Activated effector memory CD4-positive, alpha-beta T cell treated with Interleukin-2 at 50 U/mL for 16 hours (primary cell): ENCODE results near the gene MYO9A.
"Not testable (repeated sequence)": the region's sequence is repeated elsewhere in the genome, so short reads cannot be mapped to it uniquely, and the experiment has no call there.

Experiments
- DNase-seq: peaks from one replicate; pipeline ENCODE4 v3.0.0-alpha.2; 2020

MYO9A gene

DNA sequence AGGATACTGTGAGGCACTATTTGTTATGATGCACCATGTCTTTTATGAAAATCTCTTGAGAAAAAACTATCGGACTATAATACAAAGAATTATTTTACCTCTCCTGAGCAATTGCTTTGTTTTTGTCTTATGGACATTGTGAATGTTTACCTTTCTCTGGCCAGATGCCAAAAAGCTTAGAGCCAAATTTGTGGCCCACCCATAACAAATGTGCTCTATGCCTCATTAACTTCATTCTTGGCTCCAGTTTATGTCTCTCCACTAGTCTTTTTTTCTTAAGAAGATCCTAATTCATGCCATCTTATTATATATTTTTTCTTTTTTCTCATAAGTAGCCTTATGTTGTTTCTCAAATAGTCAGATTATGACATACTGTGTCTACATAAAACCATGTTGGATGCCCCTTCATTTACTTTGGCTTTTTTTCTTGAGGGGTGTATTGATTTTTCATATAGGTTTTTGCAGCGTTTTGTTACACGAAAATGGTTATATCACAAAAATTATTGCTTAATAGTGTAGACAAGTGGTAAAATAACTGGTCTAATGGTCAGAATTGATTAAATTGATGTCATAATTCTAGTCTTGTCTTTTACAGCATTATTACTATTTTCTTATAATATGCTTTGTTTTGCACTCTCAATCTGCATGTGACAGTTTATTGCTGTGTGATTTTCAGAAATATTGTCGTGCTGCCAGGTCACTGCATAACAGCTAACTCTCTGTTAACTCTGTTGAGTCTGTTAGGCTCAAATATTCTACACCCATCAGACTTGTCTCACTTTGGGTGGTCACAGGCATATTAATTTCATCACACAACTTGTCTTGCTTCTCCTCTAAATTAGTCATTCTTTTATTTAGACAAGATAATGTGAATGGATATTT is 18.5 kb upstream of the MYO9A start:
- no peak for DNase-seq

DNA sequence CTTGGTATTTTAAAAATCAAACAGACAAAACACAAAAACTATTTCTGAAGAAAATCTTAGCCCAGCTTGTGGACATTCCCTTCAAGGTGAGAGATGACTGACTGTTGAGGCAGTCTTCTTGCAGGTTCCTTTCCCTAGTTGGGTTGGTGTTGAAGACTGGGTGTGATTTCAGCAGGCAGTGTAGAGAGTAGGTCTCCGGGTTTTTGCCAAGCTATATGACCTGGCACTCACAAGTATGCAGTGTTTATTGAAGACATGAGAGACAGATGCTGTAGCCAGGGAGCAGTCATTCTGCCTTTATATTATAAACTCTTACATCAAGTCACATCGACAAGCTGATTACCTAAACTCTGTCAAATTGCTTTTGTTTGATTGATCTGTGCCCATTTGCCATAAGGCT is 17.8 kb upstream of the MYO9A start:
- no peak for DNase-seq

DNA sequence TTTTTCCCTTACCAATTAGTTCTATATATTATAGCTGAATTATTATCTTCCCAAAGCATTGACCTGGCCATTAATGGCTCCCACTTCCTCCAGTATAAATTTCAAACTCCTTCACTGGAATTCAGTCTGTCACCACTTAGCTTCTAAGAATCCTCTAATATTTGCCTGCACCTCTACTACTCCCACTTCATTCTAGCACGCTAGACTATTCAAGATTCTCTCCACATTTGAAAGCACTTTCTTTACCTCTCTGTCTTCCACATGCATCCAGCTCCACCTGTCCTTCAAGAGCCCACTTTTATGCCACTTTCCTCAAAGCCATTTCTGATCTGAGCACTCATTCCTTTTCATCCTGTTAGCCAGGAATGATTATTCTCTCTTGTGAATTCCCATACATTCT is 15.3 kb upstream of the MYO9A start:
- DNase-seq: no peak

DNA sequence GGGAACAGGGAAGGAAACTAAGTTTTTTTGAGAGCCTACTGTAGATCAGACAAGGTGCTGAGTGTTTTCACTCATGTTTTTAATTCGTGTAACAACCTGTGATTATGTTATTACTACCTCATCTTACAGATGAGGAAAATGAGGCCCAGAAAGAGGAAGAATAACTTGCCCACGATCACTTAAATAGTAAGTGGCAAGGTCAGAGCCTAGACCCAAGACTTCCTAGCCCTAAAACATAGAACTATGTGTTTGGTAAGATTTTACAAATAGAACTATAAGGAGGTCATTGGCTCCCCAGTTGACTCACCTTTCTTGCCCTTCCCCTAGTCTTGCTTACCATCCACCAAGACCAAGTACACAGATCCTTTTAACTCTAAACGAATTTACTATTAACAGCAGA is 14.0 kb upstream of the MYO9A start:
- DNase-seq: no peak

DNA sequence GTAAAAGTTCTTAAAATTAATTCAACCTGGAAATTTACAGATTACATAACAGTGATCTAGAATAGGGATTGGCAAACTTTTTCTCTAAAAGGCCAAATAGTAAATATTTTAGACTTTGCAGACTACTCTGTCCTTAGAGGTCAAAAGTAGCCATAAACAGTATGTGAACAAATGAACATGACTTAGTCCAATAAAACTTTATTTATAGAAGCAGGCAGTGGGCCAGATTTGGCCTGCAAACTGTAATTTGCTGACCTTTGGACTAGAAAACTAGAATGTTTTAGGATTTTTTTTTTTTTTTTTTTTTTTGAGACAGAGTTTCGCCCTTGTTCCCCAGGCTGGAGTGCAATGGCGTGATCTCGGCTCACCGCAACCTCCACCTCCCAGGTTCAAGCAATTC is 12.3 kb upstream of the MYO9A start:
- DNase-seq: no peak

DNA sequence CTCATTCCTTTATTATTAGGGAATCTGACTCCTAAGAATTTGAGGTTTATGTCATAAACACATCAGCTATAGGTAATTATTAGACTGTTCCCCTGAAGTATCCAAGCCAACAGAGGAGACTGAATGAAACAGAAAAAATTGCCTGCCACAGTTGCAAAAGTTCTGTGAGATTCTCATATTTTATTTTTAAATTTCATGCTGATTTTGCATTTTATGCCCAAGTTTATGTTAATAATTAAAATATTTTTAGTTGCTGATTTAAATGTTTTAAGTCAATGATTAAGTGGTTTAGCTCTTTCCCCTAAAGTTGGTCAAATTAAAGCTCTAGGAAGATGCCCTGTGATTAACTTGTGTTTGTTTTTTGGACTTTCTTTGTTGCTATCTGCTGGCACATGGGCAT is 10.4 kb upstream of the MYO9A start:
- DNase-seq: no peak

DNA sequence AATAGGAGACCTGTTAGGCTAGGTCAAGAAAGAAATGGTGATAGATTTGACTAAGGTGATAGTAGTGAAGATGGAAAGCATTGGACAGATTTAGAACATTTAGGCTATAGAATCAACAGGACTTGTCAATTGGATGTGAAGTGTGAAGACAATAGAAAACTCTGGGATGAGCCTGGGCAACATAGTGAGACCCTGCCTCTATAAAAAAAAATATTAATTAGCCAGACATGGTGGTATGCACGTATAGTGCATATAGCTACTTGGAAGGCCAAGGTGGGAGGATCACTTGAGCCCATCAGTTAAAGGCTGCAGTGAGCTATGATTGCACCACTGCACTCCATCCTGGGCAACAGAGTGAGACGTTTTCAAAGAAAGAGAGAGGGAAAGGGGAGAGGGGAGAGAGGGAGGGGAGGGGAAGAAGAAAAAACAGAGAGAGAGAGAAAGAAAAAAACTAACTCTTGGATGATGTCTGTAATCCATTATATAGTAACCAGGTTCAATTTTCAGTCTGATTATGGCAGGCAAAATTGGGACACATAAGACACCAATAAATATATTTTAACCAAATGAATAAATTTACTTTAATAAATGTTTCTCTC is 9.9 kb upstream of the MYO9A start:
- DNase-seq: no peak

DNA sequence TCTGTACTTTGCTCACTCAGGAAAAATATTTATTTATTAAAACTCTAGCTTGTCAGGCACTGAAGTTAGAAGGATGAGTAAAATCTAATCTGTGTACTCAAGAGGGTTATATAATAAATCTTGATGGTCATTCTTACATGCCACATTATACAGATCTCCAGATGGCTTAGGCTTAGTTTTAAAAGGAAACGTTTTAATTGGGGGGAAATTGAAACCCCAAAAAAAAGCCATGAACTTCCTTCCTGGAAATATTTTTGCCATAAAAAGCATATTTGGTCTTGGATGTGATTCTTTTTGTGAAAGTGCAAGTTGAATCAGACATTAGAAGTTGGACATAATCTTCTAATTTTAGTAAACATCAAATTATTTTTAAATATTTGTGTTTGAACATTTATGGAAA is 6.3 kb upstream of the MYO9A start:
- DNase-seq: no peak

DNA sequence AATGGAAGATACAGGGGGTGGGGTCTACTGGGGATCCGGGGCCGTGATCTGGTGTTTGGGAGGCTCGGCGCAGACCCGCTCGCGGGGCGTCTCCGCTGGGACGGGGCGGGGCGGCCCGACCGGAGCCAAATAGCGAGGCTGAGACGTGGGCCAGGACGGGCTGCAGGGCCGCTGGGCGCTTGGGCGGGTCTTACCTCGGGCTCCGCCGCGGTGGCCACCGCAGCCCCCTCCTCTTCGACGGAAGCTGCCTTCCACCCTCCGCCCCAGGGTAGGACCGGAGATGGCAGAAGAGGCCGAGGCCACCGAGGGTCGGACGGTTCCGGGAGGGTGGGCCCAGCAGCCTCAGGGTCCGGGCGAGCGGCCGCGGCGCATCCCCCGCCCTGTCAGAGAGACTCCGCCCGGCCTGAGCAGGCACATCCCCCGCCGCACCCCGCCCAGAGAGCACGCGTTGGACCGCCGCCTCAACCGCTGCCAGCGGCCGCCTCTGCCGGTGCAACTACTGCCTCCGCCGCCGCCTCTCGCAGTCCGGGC is 399 bp downstream of the MYO9A start:
- peak; percentile 41 for DNase-seq

DNA sequence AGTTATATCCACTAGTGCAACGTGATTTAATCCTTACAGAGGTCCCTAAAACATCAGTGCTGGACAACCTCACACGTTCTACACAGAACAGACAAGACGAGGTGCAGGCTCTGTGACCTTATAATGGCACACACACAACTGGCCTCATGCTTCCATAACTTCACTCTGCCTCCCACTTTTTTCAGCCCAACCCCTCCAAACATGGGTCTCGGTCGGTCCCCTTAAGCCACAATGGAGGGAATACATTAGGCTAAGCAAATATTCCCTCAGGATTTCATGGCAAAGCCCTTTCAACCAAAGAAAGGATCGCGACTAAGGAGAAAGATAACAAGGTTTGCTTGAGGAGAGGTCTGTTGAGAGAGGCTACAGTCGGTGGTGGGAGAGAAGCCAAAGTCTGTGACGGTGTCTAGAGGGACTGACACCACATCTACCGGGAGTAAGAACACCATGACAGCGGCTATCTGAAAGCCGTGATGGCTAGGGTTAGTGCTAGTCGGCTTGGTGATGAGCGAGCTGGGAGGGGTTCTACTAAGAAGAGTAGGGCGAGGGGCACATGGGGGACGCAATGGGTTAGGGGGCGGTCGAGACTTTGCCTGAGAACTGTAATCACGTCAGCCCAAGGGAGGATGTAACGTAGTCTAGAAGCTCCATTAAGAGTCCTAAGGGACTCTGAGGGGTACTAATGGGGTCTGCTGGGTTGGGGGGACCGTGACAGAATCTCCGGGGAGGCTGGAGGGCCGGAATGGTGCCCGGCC is 1.0 kb downstream of the MYO9A start:
- no peak for DNase-seq

DNA sequence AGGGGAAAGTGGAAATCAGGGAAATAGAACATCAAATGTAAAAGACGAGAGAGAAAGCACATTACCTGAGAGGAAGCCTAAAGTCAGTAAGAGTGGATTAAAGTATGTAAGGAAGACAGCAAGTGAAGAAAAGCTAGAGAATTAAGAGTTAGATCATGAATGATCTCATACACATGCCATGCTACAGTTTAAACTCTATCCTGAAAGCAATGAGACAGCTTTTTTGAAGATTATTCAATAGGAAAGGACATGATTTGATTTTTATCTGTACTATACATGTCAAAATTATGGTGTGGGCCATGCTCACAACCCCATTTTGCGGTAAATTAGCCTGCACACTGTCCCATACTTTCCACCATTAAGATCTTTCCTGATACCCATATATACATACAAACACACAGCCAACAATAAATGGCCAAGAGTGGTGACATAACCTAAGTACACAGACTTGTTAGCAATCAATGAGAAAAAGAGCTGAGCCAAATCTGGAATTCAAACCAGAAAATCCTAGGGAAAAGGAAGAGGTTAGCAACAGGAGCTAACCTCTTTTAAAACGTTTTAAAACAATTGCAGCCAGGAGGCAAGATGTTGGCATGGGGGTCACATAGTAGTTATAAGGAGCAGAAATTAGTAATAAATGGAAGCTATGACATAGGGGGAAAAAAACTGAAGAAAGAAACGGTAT is 4.5 kb downstream of the MYO9A start:
- no peak for DNase-seq

DNA sequence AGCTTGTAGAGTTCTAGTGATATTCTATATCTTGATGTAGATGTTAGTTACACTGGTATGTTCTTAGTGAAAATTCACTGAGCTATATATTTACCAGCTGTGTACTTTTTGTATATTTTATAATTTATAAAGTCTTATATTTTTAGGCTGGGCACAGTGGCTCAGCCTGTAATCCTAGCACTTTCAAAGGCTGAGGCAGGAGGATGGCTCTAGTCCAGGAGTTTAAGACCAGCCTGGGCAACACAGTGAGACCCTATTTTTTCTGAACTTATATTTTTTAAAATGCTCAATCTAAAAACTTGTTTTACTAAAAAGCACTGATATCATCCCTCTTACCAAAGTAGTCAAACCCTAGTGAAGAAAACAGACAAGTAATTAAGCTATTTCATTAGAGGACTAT is 5.1 kb downstream of the MYO9A start:
- no peak for DNase-seq

DNA sequence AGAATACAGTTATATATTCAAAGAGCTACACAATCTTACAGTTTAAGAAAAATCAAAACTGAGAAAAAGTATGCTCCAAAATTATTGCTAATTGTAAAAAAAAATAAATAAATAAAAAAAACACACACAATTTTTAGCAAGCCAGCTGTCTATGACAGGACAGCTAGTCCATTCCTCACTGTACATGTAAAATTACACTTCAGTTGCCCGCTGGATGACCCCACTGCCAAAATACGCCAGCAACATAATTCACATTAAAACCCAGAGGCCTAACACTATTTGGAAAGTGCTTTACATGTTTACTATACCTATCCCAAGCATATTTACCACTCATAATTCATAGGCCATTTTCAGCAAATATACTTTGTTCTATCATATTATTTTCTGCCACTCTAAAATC is 5.8 kb downstream of the MYO9A start:
- DNase-seq: no peak

DNA sequence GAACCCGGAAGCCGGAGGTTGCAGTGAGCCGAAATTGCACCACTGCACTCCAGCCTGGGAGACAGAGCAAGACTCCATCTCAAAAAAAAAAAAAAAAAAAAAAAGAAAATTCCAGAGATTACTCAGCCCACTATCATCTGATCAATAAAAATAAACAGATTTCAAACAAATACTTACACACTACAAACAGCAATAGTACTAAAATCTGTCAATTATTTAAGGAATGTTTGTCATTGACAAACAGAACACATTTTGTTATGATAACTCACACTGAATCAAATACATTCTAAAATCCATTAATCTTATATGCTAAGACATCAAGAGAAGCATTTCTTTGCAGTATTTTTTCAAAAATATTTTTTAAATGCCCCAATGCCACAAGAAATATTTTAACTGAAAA is 7.6 kb downstream of the MYO9A start:
- no peak for DNase-seq

DNA sequence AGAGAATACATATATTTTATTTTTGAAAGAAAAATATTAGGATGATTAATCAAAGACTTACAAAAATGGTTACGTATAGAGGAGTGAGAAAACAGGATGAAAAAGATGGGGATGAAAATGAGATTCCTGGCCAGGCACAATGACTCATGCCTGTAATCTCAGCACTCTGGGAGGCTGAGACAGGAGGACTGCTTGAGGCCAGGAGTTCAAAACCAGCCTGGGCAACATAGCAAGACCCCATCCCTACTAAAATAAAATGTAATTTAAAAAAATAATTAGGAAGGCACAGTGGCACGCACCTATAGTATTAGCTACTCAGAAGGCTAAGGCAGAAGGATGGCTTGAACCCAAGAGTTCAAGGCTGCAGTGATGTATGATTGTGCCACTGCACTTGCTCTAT is 11.9 kb downstream of the MYO9A start:
- DNase-seq: no peak

DNA sequence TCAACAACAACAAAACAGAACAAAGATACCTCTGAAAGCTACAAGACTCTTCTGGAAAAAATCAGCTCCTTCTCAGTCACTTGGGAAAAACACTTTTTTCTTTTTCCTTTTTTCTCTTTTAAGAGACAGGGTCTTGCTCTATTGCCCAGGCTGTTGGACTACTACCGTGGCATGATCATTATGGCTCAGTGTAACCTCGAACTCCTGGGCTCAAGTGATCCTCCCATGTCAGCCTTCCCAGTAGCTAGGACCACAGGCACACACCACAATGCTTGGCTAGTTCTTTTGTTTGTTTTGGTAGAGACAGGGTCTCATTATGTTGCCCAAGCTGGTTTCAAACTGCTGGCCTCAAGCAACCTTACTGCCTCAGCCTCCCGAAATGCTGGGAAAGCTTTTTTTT is 12.8 kb downstream of the MYO9A start:
- DNase-seq: no peak

DNA sequence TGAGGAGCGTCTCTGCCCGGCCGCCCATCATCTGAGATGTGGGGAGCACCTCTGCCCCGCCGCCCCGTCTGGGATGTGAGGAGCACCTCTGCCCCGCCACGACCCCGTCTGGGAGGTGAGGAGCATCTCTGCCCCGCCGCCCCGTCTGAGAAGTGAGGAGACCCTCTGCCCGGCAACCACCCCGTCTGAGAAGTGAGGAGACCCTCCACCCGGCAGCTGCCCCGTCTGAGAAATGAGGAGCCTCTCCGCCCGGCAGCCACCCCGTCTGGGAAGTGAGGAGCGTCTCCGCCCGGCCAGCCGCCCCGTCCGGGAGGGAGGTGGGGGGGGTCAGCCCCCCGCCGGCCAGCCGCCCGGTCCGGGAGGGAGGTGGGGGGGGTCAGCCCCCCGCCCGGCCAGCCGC is 17.4 kb downstream of the MYO9A start:
- DNase-seq: not testable (repeated sequence)

DNA sequence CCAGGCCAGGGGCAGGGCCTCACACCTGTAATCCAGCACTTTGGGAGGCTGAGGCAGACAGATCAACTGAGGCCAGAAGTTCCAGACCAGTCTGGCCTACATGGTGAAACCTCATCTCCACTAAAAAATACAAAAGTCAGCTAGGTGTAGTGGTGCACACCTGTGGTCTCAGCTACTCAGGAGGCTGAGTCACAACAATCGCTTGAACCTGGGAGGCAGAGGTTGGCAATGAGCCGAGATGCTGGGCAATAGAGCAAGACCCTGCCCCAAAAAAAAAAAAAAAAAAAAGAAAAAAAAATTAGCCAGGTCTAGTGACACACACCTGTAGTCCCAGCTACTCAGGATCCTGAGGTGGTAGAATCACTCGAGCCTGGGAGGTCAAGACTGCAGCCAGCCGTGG is 18.8 kb downstream of the MYO9A start:
- no peak for DNase-seq

DNA sequence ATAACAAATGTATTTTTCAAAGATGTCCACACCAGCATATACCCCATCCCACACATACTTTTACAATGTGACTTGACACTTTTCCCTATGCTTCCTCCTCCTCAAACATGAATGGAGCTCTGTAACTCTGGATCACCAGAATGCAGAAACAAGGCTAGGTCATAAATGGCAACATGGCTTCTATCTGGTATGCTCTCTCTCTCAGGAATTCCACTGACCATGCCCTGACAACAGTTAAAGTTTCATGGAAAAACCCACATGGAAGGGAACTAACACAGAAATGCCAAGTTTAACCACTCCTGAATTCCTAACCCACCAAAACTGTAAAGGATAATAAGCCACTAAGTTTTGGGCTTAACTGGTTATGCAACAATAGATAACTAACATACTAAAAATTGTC is 19.9 kb downstream of the MYO9A start:
- DNase-seq: no peak

DNA sequence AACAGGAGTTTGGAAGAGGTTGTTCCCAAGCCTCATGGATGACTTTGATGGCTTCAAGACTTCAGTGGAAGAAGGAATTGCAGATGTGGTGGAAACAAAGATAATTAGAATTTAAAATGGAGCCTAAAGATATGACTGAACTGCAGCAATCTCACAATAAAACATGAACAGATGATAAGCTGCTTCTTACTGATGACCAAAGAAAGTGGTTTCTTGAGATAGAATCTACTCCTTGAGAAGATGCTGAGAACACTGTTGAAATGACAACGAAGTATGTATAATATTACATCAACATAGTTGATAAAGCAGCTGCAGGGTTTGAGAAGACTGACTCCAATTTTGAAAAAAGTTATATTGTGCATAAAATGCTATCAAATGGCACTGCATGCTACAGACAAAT is 21.2 kb downstream of the MYO9A start:
- DNase-seq: no peak

DNA sequence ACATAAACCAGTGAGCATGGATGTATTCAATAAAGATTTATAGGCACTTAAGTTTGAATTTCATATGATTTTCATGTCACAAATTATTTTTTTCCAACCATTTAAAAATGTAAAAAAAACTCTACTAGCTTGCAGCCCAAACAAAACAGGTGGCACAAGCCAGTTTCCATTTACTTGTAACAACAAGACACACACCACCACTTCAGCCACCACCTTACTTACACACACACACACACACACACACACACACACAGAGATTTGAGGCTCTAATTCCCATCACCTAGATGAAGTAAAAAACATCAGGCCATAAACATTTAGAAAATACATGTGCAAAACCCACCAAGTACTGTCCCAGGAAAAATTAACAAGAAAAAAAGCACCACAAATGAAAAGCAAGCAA is 25.3 kb downstream of the MYO9A start:
- no peak for DNase-seq

DNA sequence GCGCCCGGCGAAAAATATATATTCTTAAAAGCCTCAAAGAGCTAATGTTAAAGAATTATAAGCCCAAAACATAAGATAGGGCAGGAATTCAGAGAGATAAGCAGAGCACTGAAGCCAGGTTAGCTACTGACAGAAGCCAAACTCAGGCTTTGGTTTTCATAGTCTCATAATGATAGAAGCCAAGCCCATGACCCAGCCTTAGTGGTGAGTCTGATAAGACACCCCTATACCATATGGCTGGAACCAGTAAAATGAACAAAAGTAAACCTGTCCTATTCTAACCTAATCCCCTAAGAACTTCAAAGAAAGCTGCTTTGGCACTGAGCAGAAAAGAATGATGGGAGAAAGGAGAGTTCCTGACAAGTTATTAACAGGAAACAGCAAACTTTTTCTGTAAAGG is 25.9 kb downstream of the MYO9A start:
- DNase-seq: no peak

DNA sequence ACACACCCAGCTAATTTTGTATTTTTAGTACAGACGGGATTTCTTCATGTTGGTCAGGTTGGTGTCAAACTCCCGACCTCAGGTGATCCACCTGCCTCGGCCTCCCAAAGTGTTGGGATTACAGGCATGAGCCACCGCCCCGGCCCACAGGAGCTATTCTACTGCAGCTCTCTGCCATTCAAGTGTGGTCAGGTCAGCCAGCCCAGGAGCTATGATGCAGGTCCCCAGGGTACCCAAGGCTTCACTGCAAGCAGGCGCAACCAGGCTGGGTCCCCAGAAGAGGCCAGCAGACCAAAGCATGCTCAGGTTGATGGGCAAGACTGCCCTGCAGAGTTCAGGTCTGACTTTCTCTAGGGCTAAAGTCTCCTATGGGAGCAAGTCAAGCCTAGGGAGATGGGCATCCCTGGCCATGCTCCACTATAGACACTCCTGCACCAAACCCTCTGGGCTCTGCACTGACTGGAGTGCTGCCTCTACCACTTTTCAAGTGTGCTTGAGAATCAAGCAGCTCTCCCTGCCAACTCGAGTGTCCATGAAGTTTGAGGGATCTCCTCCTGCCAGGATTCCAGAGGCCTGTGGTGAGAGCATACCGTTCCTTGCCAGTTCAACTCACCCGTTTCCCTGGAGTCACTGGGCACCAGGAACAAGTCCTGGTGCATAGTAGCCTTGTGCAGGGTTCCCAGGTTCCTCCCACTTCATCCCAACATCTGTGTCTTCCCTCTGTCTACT is 30.9 kb downstream of the MYO9A start:
- DNase-seq: no peak
